Activated naive CD8-positive, alpha-beta T cell treated with anti-CD3 and anti-CD28 coated beads, Interleukin-2, amount 50 U/mL, for 16 hours (primary cell): ENCODE data around the gene RNF167.

ENCODE experiments used
- DNase-seq: peaks from one replicate; pipeline ENCODE4 v3.0.0-alpha.2; 2020; ENCODE audit warnings: low read depth, low spot score

RNF167 gene

DNA sequence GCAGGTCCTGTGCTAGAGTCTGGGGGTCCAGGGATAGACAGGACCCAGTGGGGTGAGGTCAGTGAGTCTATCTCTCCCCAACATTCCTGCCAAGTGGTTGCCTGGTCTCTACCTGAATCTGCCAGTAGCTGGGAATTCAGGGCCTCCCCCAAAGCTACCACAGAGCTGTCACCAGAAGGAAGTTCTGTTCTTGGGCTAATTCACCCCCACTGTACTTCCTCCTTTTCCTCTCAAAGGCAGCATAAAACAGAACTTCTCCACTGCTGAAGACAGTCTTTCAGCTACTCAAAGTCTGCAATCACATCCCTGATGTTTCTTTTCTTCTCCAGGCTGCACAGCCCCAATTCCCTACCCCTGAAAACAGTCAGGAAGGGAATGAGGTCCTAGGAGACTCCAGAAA, 38.7 kb downstream of the RNF167 start:
- no peak for DNase-seq

GRCh38 chr17:4980644-4981216, 40.7 kb downstream of the RNF167 start:
- no peak for DNase-seq

GRCh38 chr17:4982305-4982704, 42.2 kb downstream of the RNF167 start:
- DNase-seq = no peak

GRCh38 chr17:4986403-4986802, 46.3 kb downstream of the RNF167 start:
- DNase-seq = no peak

DNA sequence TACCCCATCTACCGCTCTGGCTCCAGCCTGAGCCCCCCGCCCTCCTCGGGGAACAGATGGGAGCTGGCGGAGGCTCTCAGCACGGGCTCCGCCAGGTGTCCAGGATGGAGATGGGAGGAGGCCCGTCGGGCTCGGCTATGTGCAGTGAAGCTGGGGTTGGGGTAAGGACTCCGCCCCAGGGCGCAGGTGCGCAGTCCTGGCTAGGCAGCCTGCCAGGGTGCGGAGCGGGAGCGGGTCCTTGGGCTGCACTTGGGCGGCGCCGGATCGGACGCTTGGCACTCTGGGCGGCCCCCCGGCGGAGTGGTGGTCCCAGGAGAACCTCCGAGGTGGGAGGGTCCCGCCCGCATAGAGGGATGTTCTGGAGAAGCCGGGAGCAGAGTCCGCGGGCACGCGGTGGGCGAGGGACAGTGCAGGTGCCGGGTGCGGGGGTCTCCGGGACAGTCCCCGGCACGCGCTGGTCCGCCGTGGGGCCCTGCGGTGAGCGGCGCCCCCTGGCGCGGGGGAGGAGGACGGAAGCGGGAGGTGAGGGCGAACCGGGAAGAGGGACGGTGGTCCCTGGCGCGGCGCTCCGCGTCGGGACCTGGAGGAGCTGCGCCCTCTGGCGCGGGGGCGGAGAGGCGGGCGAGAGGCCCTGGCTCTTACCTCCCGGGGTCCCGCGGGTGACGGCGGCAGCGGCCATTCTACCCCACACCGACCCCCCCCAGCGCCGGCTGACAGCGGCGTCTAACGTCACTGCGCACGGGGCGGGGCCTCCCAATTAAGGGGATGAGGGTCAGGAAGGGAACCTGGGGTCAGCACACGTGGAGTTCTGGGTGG, 47.1 kb downstream of the RNF167 start, which contains the start of gene CAMTA2:
Gene CAMTA2 (minus strand): TSS at position 725 of the 816 bp plus-strand sequence. CDS start 1,453 bp downstream, outside the sequence.
- peak; percentile 76 for DNase-seq

GRCh38 chr17:4987767-4988567, 47.9 kb downstream of the RNF167 start:
- no peak for DNase-seq

- DNase-seq = no peak
Observed at GRCh38 chr17:4994081-4994595, 54.1 kb downstream of the RNF167 start.
